ENCODE measurements around the gene CELF1. TPM values are rescaled to one million over a fixed set of nuclear protein-coding genes. Genes with fewer than 3 reads are reported as not detected.

The CELF1 gene
- total and polyA plus RNA-seq, 3 donors from 2014 or later = 74.3 to 208 (median 193) TPM

DNA sequence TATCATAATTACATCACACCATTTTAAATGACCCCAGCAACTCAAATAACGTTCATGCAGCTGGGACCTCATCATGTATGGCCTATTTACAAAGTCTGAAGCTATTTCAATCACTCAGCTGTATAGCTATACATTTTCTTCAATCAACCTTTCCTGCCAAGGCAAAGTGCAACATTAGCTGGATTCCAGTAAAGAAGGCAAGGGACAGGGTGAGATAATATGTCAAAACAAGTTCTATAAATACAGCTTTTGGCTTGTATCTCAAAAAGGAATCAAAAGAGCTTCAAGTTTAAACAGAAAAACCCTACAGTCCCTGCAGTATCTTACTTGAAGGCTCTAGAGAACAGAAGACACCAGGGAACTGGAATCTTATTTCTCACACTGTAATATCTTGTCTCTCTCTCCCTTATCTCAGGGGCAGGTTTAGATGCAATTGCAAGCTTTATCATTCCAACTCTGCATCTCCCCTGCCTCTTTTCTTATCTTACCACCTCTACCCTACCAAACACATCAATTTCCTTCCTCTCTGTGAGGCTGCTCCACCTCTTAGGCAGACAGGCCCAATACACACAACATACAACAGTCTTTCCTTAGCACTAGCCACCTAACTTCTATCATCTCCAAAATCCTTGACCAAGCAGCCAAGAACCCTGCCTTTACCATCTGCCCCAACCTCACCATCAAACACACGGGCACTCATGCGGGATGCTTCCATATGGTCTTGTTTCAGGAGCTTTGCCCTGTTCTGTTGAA lies 34.5 kb downstream of the CELF1 start:
- WGBS, 2 donors = 68 to 75% methylated on average over 3 of the region's 3 CpGs
- Histone ChIP-seq H3K36me3 (ENCODE audit: low read depth, missing control alignments) (no peaks in the 10 kb centered on the region), H3K4me1 (peaks cover 22% of the 10 kb centered on the region), H3K27me3 (no peaks in the 10 kb centered on the region), H3K27ac (no peak overlapping the region), H3K9me3 (no peaks in the 10 kb centered on the region), H3K4me3 (no peak overlapping the region)
- TF ChIP-seq, protein P1, sequence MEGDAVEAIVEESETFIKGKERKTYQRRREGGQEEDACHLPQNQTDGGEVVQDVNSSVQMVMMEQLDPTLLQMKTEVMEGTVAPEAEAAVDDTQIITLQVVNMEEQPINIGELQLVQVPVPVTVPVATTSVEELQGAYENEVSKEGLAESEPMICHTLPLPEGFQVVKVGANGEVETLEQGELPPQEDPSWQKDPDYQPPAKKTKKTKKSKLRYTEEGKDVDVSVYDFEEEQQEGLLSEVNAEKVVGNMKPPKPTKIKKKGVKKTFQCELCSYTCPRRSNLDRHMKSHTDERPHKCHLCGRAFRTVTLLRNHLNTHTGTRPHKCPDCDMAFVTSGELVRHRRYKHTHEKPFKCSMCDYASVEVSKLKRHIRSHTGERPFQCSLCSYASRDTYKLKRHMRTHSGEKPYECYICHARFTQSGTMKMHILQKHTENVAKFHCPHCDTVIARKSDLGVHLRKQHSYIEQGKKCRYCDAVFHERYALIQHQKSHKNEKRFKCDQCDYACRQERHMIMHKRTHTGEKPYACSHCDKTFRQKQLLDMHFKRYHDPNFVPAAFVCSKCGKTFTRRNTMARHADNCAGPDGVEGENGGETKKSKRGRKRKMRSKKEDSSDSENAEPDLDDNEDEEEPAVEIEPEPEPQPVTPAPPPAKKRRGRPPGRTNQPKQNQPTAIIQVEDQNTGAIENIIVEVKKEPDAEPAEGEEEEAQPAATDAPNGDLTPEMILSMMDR (IDR thresholded peaks at IDR 0.05) = no peak
- no peak for TF ChIP-seq POLR2A (IDR thresholded peaks at IDR 0.05)
- no peak for DNase-seq
- intact Hi-C loops (cut with DNase I; ENCODE audit: low total_unique reads) = no loop called here

DNA sequence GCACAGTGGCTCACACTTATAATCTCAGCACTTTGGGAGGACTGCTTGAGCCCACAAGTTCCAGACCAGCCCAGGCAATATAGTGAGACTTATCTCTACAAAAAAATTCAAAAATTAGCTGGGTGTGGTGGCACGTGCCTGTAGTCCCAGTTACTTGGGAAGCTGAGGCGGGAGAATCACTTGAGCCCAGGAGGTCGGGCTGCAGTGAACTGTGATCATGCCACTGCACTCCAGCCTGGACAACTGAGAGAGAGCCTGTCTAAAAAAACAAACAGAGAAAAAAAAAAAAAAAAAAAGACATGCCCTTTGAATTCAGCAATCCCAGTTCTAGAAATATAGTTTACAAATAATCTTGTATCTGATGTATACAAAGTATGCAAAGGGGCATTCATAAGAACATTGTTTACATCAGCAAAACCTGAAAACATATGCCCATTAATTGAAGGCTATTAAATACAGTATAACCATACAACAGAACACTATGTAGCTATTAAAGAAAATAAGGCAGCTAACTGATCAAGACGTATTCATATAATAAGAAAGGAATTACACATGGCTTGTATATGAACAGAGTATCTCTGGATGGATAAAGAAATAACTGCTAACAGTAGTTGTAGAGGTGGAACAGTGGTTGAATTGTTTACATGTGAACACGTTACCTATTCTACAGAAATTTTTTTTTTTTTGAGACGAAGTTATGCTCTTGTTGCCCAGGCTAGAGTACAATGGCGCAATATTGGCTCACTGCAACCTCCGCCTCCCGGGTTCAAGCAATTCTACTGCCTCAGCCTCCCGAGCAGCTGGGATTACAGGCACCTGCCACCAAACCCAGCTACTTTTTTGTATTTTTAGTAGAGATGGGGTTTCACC lies 35.7 kb downstream of the CELF1 start:
- TF ChIP-seq POLR2A (IDR thresholded peaks at IDR 0.05) = no peak
- TF ChIP-seq, protein P1 (IDR thresholded peaks at IDR 0.05) = no peak
- DNase-seq = no peak
- Histone ChIP-seq H3K9me3 (no peaks in the 10 kb centered on the region), H3K27me3 (no peaks in the 10 kb centered on the region), H3K27ac (no peak overlapping the region), H3K4me3 (no peak overlapping the region), H3K4me1 (peaks cover 26% of the 10 kb centered on the region), H3K36me3 (ENCODE audit: low read depth, missing control alignments) (no peaks in the 10 kb centered on the region)
- intact Hi-C loops (cut with DNase I; ENCODE audit: low total_unique reads) = no loop called here
- WGBS, 2 donors = 79% methylated on average over 10 of the region's 10 CpGs

DNA sequence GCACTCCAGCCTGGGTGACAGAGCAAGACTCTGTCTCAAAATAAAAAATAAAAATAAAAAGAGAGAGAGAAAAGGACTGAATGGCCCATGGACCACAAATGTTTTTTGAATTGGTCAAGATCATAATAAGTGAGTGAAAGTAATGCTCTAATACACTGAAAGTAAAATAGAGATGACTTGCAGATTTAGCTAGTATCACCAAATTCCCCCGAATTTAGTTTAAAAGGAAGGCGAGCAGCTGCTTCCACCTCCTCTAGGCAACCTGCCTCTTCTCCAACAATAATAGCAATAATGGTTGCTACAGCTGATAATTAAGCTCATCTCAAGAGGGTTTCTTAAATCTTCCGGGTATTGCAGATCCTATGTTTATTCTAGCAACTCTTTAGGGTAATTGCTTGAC lies 36.8 kb downstream of the CELF1 start:
- no peaks in the 10 kb centered on the region for H3K36me3 ChIP-seq (ENCODE audit: low read depth, missing control alignments)
- TF ChIP-seq POLR2A (IDR thresholded peaks at IDR 0.05) = no peak
- TF ChIP-seq, protein P1 (IDR thresholded peaks at IDR 0.05) = no peak
- H3K4me3 ChIP-seq = no peak overlapping the region
- no peaks in the 10 kb centered on the region for H3K9me3 ChIP-seq
- intact Hi-C loops (cut with DNase I; ENCODE audit: low total_unique reads) = no loop called here
- H3K27me3 ChIP-seq = no peaks in the 10 kb centered on the region
- no peak for DNase-seq
- peaks cover 26% of the 10 kb centered on the region for H3K4me1 ChIP-seq
- H3K27ac ChIP-seq = no peak overlapping the region
- WGBS, 2 donors = 55 to 71% methylated on average over 3 of the region's 3 CpGs

DNA sequence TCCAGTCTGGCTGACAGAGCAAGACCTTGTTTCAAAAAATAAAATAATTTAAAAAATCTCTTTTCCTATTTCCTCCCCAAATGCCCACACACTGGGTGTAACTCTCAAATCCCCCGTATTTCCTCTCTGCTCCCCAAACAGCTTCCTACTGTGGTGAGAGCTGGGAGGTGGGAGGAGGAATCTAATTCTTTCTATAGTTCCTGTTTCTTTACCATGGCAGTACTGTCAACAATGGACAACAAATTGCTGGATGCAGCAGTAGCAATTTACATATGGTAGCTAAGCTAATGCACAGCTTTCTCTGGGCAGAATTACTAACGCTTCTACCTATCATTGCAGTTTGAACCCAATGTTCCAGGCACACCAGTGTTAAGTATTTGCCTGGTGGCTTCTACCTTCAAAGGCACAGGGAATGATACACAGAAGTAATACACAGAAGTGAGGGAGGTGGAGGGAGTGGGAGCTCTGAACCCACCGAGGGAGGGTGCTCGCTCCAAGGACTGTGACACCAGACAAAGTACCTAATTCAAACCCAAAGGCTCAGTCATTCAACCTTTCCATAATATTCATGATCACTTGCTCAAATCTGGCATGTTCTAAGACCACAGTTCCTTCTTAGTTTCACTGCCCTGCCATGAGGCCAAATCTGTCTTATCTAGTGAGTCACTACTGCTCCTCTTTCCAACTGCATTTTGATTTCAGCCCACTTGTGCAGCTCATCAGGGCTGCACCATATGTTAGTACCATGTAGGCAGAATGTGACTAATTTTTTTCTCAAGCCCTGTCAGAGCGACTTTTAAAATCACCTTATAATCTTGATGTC lies 37.9 kb downstream of the CELF1 start:
- no peak for DNase-seq
- H3K4me1 ChIP-seq = peaks cover 26% of the 10 kb centered on the region

More for the DNA sequence above, 37.9 kb downstream of the CELF1 start:
- TF ChIP-seq, protein P1 (IDR thresholded peaks at IDR 0.05) = no peak
- TF ChIP-seq POLR2A (IDR thresholded peaks at IDR 0.05) = no peak
- H3K9me3 ChIP-seq = no peaks in the 10 kb centered on the region
- WGBS, 2 donors = 68% methylated on average over 5 of the region's 5 CpGs
- no peaks in the 10 kb centered on the region for H3K36me3 ChIP-seq (ENCODE audit: low read depth, missing control alignments)
- H3K27me3 ChIP-seq = no peaks in the 10 kb centered on the region
- no peak overlapping the region for H3K4me3 ChIP-seq
- H3K27ac ChIP-seq = no peak overlapping the region
- intact Hi-C loops (cut with DNase I; ENCODE audit: low total_unique reads) = no loop called here
